ENCODE results near the gene C19orf38.

C19orf38 gene

GRCh38 chr19:10812196-10812595 is 36.0 kb upstream of the C19orf38 start:
- no peaks in the 10 kb centered on the region for H3K9me3 ChIP-seq (ENCODE audit: control insufficient read depth in 2 of 2, low read length in 2 of 2)
- no peaks in the 10 kb centered on the region for H3K27me3 ChIP-seq (ENCODE audit: control insufficient read depth in 2 of 2, insufficient read depth in 2 of 2, low read length in 2 of 2)
- no peak overlapping the region for H3K4me3 ChIP-seq (ENCODE audit: low read length in 2 of 2)
- H3K27ac ChIP-seq (ENCODE audit: low read depth in 2 of 2, low read length in 2 of 2), result no peak overlapping the region
- no peak overlapping the region for H3K9ac ChIP-seq (ENCODE audit: low read depth in 1 of 2, low read length in 2 of 2)
- H3K4me1 ChIP-seq (ENCODE audit: control insufficient read depth in 2 of 2, insufficient read depth in 2 of 2, low read length in 2 of 2), result peaks cover 3 to 5% of the 10 kb centered on the region in 2 donors
- H3K36me3 ChIP-seq (ENCODE audit: control insufficient read depth in 2 of 2, insufficient read depth in 2 of 2, low read length in 2 of 2), result peaks cover 68 to 75% of the 10 kb centered on the region in 2 donors

GRCh38 chr19:10812902-10813404 is 35.3 kb upstream of the C19orf38 start:
- no peaks in the 10 kb centered on the region for H3K27me3 ChIP-seq (ENCODE audit: control insufficient read depth in 2 of 2, insufficient read depth in 2 of 2, low read length in 2 of 2)
- H3K9me3 ChIP-seq (ENCODE audit: control insufficient read depth in 2 of 2, low read length in 2 of 2), result no peaks in the 10 kb centered on the region
- H3K4me1 ChIP-seq (ENCODE audit: control insufficient read depth in 2 of 2, insufficient read depth in 2 of 2, low read length in 2 of 2), result peaks cover 3 to 5% of the 10 kb centered on the region in 2 donors
- H3K36me3 ChIP-seq (ENCODE audit: control insufficient read depth in 2 of 2, insufficient read depth in 2 of 2, low read length in 2 of 2), result peaks cover 71 to 72% of the 10 kb centered on the region in 2 donors
- no peak overlapping the region for H3K4me3 ChIP-seq (ENCODE audit: low read length in 2 of 2)
- H3K27ac ChIP-seq (ENCODE audit: low read depth in 2 of 2, low read length in 2 of 2), result no peak overlapping the region
- no peak overlapping the region for H3K9ac ChIP-seq (ENCODE audit: low read depth in 1 of 2, low read length in 2 of 2)

- H3K9ac ChIP-seq (ENCODE audit: low read depth in 1 of 2, low read length in 2 of 2), result no peak overlapping the region
- no peaks in the 10 kb centered on the region for H3K27me3 ChIP-seq (ENCODE audit: control insufficient read depth in 2 of 2, insufficient read depth in 2 of 2, low read length in 2 of 2)
- H3K4me1 ChIP-seq (ENCODE audit: control insufficient read depth in 2 of 2, insufficient read depth in 2 of 2, low read length in 2 of 2), result peaks cover 3 to 5% of the 10 kb centered on the region in 2 donors
- no peaks in the 10 kb centered on the region for H3K9me3 ChIP-seq (ENCODE audit: control insufficient read depth in 2 of 2, low read length in 2 of 2)
- H3K4me3 ChIP-seq (ENCODE audit: low read length in 2 of 2), result no peak overlapping the region
- H3K36me3 ChIP-seq (ENCODE audit: control insufficient read depth in 2 of 2, insufficient read depth in 2 of 2, low read length in 2 of 2), result peaks cover 60 to 76% of the 10 kb centered on the region in 2 donors
- peak overlapping the region in 1 of 2 donors; percentile 32 for H3K27ac ChIP-seq (ENCODE audit: low read depth in 2 of 2, low read length in 2 of 2)
These were observed 33.1 kb upstream of the C19orf38 start for GRCh38 chr19:10815007-10815536.

GRCh38 chr19:10815969-10816644 is 32.1 kb upstream of the C19orf38 start:
- Histone ChIP-seq H3K27ac (ENCODE audit: low read depth in 2 of 2, low read length in 2 of 2) (peak overlapping the region; percentile 70 to 74), H3K9ac (ENCODE audit: low read depth in 1 of 2, low read length in 2 of 2) (peak overlapping the region; percentile 24 to 35), H3K36me3 (ENCODE audit: control insufficient read depth in 2 of 2, insufficient read depth in 2 of 2, low read length in 2 of 2) (peaks cover 60 to 76% of the 10 kb centered on the region in 2 donors), H3K4me1 (ENCODE audit: control insufficient read depth in 2 of 2, insufficient read depth in 2 of 2, low read length in 2 of 2) (peaks cover 3 to 5% of the 10 kb centered on the region in 2 donors), H3K4me3 (ENCODE audit: low read length in 2 of 2) (peak overlapping the region in 1 of 2 donors; percentile 7), H3K27me3 (ENCODE audit: control insufficient read depth in 2 of 2, insufficient read depth in 2 of 2, low read length in 2 of 2) (no peaks in the 10 kb centered on the region), H3K9me3 (ENCODE audit: control insufficient read depth in 2 of 2, low read length in 2 of 2) (no peaks in the 10 kb centered on the region)

- H3K9me3 ChIP-seq (ENCODE audit: control insufficient read depth in 2 of 2, low read length in 2 of 2), result no peaks in the 10 kb centered on the region
- peak overlapping the region; percentile 70 to 74 for H3K27ac ChIP-seq (ENCODE audit: low read depth in 2 of 2, low read length in 2 of 2)
- H3K4me1 ChIP-seq (ENCODE audit: control insufficient read depth in 2 of 2, insufficient read depth in 2 of 2, low read length in 2 of 2), result peaks cover 3 to 5% of the 10 kb centered on the region in 2 donors
- no peaks in the 10 kb centered on the region for H3K27me3 ChIP-seq (ENCODE audit: control insufficient read depth in 2 of 2, insufficient read depth in 2 of 2, low read length in 2 of 2)
- H3K4me3 ChIP-seq (ENCODE audit: low read length in 2 of 2), result peak overlapping the region; percentile 7 to 37
- peaks cover 61 to 71% of the 10 kb centered on the region in 2 donors for H3K36me3 ChIP-seq (ENCODE audit: control insufficient read depth in 2 of 2, insufficient read depth in 2 of 2, low read length in 2 of 2)
- H3K9ac ChIP-seq (ENCODE audit: low read depth in 1 of 2, low read length in 2 of 2), result peak overlapping the region; percentile 35 to 56
These were observed 31.5 kb upstream of the C19orf38 start for GRCh38 chr19:10816691-10817090.

- Histone ChIP-seq H3K36me3 (ENCODE audit: control insufficient read depth in 2 of 2, insufficient read depth in 2 of 2, low read length in 2 of 2) (peaks cover 56 to 74% of the 10 kb centered on the region in 2 donors), H3K27me3 (ENCODE audit: control insufficient read depth in 2 of 2, insufficient read depth in 2 of 2, low read length in 2 of 2) (no peaks in the 10 kb centered on the region), H3K9ac (ENCODE audit: low read depth in 1 of 2, low read length in 2 of 2) (peak overlapping the region; percentile 45 to 56), H3K4me3 (ENCODE audit: low read length in 2 of 2) (peak overlapping the region; percentile 37), H3K9me3 (ENCODE audit: control insufficient read depth in 2 of 2, low read length in 2 of 2) (no peaks in the 10 kb centered on the region), H3K27ac (ENCODE audit: low read depth in 2 of 2, low read length in 2 of 2) (peak overlapping the region; percentile 70 to 74), H3K4me1 (ENCODE audit: control insufficient read depth in 2 of 2, insufficient read depth in 2 of 2, low read length in 2 of 2) (peaks cover 3 to 5% of the 10 kb centered on the region in 2 donors)
These were observed 30.8 kb upstream of the C19orf38 start for GRCh38 chr19:10817291-10818038.

GRCh38 chr19:10818301-10819123 is 29.7 kb upstream of the C19orf38 start:
- Histone ChIP-seq H3K9ac (ENCODE audit: low read depth in 1 of 2, low read length in 2 of 2) (no peak overlapping the region), H3K27me3 (ENCODE audit: control insufficient read depth in 2 of 2, insufficient read depth in 2 of 2, low read length in 2 of 2) (no peaks in the 10 kb centered on the region), H3K4me3 (ENCODE audit: low read length in 2 of 2) (no peak overlapping the region), H3K4me1 (ENCODE audit: control insufficient read depth in 2 of 2, insufficient read depth in 2 of 2, low read length in 2 of 2) (peaks cover 0 to 3% of the 10 kb centered on the region in 2 donors), H3K27ac (ENCODE audit: low read depth in 2 of 2, low read length in 2 of 2) (peak overlapping the region; percentile 64 to 74), H3K36me3 (ENCODE audit: control insufficient read depth in 2 of 2, insufficient read depth in 2 of 2, low read length in 2 of 2) (peaks cover 51 to 67% of the 10 kb centered on the region in 2 donors), H3K9me3 (ENCODE audit: control insufficient read depth in 2 of 2, low read length in 2 of 2) (no peaks in the 10 kb centered on the region)

GRCh38 chr19:10819124-10820060 is 28.8 kb upstream of the C19orf38 start:
- no peak overlapping the region for H3K4me3 ChIP-seq (ENCODE audit: low read length in 2 of 2)
- H3K36me3 ChIP-seq (ENCODE audit: control insufficient read depth in 2 of 2, insufficient read depth in 2 of 2, low read length in 2 of 2), result peaks cover 57 to 71% of the 10 kb centered on the region in 2 donors
- H3K9me3 ChIP-seq (ENCODE audit: control insufficient read depth in 2 of 2, low read length in 2 of 2), result no peaks in the 10 kb centered on the region
- no peak overlapping the region for H3K9ac ChIP-seq (ENCODE audit: low read depth in 1 of 2, low read length in 2 of 2)
- no peak overlapping the region for H3K27ac ChIP-seq (ENCODE audit: low read depth in 2 of 2, low read length in 2 of 2)
- peaks cover 0 to 3% of the 10 kb centered on the region in 2 donors for H3K4me1 ChIP-seq (ENCODE audit: control insufficient read depth in 2 of 2, insufficient read depth in 2 of 2, low read length in 2 of 2)
- H3K27me3 ChIP-seq (ENCODE audit: control insufficient read depth in 2 of 2, insufficient read depth in 2 of 2, low read length in 2 of 2), result no peaks in the 10 kb centered on the region

- no peak overlapping the region for H3K27ac ChIP-seq (ENCODE audit: low read depth in 2 of 2, low read length in 2 of 2)
These were observed 28.0 kb upstream of the C19orf38 start for GRCh38 chr19:10820173-10820572.

More at GRCh38 chr19:10820173-10820572, 28.0 kb upstream of the C19orf38 start:
- H3K27me3 ChIP-seq (ENCODE audit: control insufficient read depth in 2 of 2, insufficient read depth in 2 of 2, low read length in 2 of 2), result no peaks in the 10 kb centered on the region
- H3K9ac ChIP-seq (ENCODE audit: low read depth in 1 of 2, low read length in 2 of 2), result no peak overlapping the region
- peaks cover 59 to 71% of the 10 kb centered on the region in 2 donors for H3K36me3 ChIP-seq (ENCODE audit: control insufficient read depth in 2 of 2, insufficient read depth in 2 of 2, low read length in 2 of 2)
- no peaks in the 10 kb centered on the region for H3K9me3 ChIP-seq (ENCODE audit: control insufficient read depth in 2 of 2, low read length in 2 of 2)
- H3K4me1 ChIP-seq (ENCODE audit: control insufficient read depth in 2 of 2, insufficient read depth in 2 of 2, low read length in 2 of 2), result peaks cover 0 to 3% of the 10 kb centered on the region in 2 donors
- no peak overlapping the region for H3K4me3 ChIP-seq (ENCODE audit: low read length in 2 of 2)

All from mucosa of rectum (tissue), 2 donors.